Mononuclear cell (primary cell): ENCODE results near the gene MRPL39. TPM values are rescaled to one million over a fixed set of nuclear protein-coding genes. Genes with fewer than 3 reads are reported as not detected.

Source experiments
- H3K27me3 ChIP-seq: 2 replicates; pipeline ENCODE4 v1.6.0; 2011; ENCODE audit warnings: low read length, control low read depth; ENCODE audit not compliant: insufficient read depth
- H3K4me1 ChIP-seq: 2 replicates; pipeline ENCODE4 v1.5.1; 2011; ENCODE audit warnings: mild to moderate bottlenecking, low read length, control low read depth; ENCODE audit not compliant: insufficient read depth
- H3K4me3 ChIP-seq: 2 replicates; pipeline ENCODE4 v1.5.1; 2011; ENCODE audit warnings: mild to moderate bottlenecking, low read length, moderate library complexity
- H3K9me3 ChIP-seq: 2 replicates; pipeline ENCODE4 v1.5.1; 2011; ENCODE audit warnings: low read depth, mild to moderate bottlenecking, control low read depth, low read length
- total RNA-seq: library from RNA; depleted of rRNA; stranded (reverse); fragments of >200 nt; gene quantifications from one replicate; pipeline ENCODE4 v1.2.3, GENCODE V29; 2012

MRPL39 gene
- total RNA-seq, 1 donor: 11.8 TPM

DNA sequence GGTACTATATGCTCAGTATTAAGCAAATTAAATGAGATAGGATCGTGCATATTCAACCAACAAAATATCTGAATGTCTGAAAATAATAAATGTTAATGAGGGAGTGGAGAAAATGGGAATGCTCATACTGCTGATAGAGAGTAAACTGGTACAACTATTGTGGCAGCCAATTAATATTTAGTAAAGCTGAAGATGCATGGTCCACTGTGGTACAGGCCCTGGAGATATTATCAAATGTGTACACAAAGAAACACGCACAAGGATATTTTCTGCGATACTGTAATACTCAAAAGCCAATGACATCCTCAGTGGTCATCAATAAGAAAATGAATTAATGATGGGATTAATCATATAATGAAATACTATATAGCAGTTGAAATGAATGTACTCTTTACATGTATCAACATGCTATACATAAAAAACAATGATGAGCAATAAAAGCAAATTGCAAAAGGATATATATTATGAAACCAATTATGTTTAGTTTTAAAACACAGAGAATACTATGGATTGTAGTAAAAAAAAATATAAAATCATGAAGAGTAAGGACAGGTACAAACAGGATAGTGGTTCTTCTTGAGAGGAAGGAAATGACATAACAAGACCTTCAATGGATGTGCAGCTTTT lies 25.0 kb downstream of the MRPL39 start:
- Histone ChIP-seq H3K27me3 (no peaks in the 10 kb centered on the region), H3K4me3 (no peak overlapping the region), H3K9me3 (no peaks in the 10 kb centered on the region), H3K4me1 (no peaks in the 10 kb centered on the region)

- Histone ChIP-seq H3K4me1 (no peaks in the 10 kb centered on the region), H3K9me3 (no peaks in the 10 kb centered on the region), H3K4me3 (no peak overlapping the region), H3K27me3 (no peaks in the 10 kb centered on the region)
Measured at GRCh38 chr21:25581582-25581981, 25.7 kb downstream of the MRPL39 start.

DNA sequence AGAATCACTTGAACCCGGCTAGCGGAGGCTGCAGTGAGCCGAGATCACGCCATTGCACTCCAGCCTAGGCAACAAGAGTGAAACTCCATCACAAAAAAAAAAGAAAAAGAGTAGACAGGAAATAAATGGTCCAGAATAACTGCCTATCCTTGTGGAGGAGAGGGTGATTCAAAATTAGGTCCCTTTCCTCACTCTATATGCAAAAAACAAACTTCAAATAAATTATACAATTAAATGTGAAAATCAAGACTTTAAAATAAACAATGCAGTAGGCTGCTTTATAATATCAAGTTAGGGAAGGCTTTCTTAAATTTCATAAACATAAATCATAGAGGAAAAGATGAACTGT lies 26.4 kb downstream of the MRPL39 start:
- no peak overlapping the region for H3K4me3 ChIP-seq
- H3K4me1 ChIP-seq: no peaks in the 10 kb centered on the region
- H3K9me3 ChIP-seq: no peaks in the 10 kb centered on the region
- no peaks in the 10 kb centered on the region for H3K27me3 ChIP-seq

DNA sequence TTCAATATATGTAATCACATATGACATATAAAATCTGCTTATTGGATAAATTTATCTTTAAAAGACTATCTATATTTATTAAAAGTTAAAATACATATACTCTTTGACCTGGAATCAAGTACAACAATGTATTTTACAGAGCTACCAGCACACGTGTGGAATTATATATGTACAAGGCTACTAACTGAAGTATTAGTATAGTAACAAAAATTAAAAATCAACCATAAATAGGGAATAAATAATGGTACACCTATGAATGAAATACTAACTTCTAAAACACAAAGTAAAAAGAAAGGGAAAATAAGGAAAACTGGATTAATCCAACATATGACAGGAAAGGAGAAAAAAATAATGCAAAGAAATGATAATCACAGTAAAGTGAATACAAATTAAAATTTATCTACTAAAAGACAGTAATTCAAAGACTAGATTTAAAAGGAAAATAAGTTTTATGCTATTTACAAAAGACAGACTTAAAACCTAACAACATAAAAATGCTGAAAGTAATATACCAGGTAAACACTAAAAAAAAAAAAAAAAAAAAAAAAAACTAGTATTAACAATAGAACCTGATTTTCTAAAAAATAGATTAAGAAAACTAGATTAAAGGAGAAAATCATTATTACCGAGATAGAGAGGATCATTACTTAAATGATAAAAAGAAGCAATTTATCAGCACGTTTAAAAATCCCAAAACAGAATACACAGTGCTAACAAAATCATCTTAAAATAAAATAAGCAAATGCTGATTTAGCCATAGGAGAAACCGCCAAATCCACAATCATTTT lies 27.9 kb downstream of the MRPL39 start:
- Histone ChIP-seq H3K9me3 (no peaks in the 10 kb centered on the region), H3K4me3 (no peak overlapping the region), H3K4me1 (no peaks in the 10 kb centered on the region), H3K27me3 (no peaks in the 10 kb centered on the region)

DNA sequence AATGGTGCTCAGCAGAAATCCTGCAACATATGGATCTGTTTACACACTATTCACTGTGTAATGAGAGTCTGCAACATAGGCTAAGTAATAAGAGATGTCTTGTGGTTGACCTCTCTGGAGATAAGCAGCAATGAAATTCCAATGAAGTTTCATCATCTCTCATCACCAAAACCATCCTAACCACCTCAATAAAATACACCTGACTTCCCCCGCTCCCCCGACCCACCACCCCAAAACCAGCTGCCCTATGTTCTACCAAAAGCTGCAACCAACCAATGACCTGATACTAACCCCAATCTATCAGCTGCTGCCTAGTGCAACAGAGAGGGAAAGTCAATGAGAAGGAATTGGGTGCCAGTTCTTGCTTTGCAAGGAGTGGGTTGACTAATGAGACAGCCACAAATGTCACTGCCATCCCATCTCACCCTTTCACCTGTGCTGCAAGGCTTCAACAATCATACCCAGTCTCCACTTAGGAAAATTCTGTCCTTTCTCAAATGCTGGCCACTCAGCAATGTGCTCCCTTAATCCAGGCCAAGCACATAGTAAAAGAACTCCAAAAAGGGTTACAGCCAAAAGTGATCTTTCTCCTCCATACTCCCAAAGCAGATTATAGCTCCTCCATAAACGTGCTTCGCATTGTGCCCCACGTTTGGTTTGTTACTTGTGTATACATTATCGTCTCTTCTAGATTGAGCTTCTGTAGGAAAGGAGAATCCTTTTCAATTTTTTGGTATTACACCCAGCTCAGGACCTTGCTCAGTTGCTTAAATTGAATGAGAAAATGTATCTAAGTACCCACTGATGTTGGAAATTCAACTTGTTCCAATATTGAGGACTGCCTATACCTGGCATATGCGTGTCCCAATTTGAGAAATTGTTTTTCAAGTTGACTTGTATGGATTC lies 29.0 kb downstream of the MRPL39 start:
- Histone ChIP-seq H3K9me3 (no peaks in the 10 kb centered on the region), H3K4me3 (no peak overlapping the region), H3K4me1 (peaks cover 4% of the 10 kb centered on the region), H3K27me3 (no peaks in the 10 kb centered on the region)

DNA sequence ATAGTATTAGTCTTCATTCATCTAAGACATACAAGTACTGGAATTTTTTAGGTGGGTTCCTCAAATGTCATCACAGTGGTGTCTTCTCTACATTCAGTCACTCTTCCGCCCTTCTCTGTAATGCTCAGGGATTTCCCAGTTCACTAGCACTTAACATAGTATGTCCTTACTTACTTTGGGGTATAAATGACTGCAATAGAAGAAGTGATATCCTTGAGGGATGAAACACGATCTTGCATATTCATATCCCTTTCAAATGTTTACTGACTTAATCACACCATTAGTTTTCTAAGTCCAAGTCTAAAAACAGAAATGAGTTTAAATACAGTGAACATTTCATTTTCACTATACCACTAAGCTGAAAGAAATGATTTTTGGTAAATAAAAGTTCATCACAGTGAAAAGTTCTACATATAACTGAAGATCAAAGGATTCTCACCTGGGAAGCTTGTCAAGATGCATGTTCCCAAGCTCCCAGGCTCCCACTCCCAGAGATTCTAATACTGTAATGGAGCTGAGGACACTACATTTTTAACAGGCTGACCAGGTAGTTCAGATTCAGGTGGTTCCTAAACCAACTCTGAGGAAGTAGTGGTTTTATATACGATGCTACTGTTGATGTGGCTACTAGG lies 29.7 kb downstream of the MRPL39 start:
- Histone ChIP-seq H3K4me3 (no peak overlapping the region), H3K4me1 (peaks cover 4% of the 10 kb centered on the region), H3K9me3 (no peaks in the 10 kb centered on the region), H3K27me3 (no peaks in the 10 kb centered on the region)

DNA sequence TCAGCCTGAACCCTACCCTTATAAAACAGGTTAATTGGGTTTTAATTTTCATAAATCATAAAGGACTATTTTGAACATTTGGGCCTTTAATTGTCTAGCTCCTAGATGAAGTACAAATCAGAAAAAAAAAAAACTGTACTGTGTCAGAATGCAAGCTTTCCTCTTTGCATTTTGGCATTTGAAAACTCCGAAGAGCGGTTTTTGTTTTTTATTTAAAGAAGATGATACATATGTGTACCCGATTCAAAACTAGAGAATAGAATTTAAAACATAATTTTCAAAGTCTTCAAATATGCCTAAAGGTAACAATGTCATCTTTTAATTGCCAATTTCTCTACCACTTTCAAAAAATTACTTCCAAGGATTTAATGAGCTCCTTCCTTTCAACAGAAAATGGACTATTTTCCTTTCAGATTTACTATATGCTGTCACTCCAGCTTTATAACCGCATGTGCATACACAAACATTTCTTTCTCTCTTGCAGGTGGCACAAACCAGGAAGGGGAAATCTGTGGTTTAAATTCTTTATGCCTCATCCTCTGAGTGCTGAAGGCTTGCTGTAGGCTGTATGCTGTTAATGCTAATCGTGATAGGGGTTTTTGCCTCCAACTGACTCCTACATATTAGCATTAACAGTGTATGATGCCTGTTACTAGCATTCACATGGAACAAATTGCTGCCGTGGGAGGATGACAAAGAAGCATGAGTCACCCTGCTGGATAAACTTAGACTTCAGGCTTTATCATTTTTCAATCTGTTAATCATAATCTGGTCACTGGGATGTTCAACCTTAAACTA lies 33.7 kb downstream of the MRPL39 start:
- Histone ChIP-seq H3K9me3 (no peaks in the 10 kb centered on the region), H3K27me3 (no peaks in the 10 kb centered on the region), H3K4me3 (no peak overlapping the region), H3K4me1 (peaks cover 4% of the 10 kb centered on the region)

- H3K4me1 ChIP-seq: peaks cover 8% of the 10 kb centered on the region
Measured at GRCh38 chr21:25572861-25573310, 34.4 kb downstream of the MRPL39 start.

GRCh38 chr21:25571726-25572121 lies 35.6 kb downstream of the MRPL39 start:
- Histone ChIP-seq H3K9me3 (no peaks in the 10 kb centered on the region), H3K27me3 (no peaks in the 10 kb centered on the region), H3K4me3 (no peak overlapping the region), H3K4me1 (peaks cover 8% of the 10 kb centered on the region)

More at GRCh38 chr21:25572861-25573310, 34.4 kb downstream of the MRPL39 start:
- Histone ChIP-seq H3K4me3 (no peak overlapping the region), H3K9me3 (no peaks in the 10 kb centered on the region), H3K27me3 (no peaks in the 10 kb centered on the region)

- no peaks in the 10 kb centered on the region for H3K27me3 ChIP-seq
- H3K4me1 ChIP-seq: peaks cover 8% of the 10 kb centered on the region
- H3K9me3 ChIP-seq: no peaks in the 10 kb centered on the region
- no peak overlapping the region for H3K4me3 ChIP-seq
Measured at GRCh38 chr21:25569711-25570110, 37.6 kb downstream of the MRPL39 start.

- no peak overlapping the region for H3K4me3 ChIP-seq
- peaks cover 12% of the 10 kb centered on the region for H3K4me1 ChIP-seq
- no peaks in the 10 kb centered on the region for H3K27me3 ChIP-seq
- H3K9me3 ChIP-seq: no peaks in the 10 kb centered on the region
Measured at GRCh38 chr21:25569084-25569483, 38.2 kb downstream of the MRPL39 start.

- no peak overlapping the region for H3K4me3 ChIP-seq
- peaks cover 14% of the 10 kb centered on the region for H3K4me1 ChIP-seq
- H3K27me3 ChIP-seq: no peaks in the 10 kb centered on the region
- no peaks in the 10 kb centered on the region for H3K9me3 ChIP-seq
Measured at GRCh38 chr21:25568246-25568645, 39.0 kb downstream of the MRPL39 start.

DNA sequence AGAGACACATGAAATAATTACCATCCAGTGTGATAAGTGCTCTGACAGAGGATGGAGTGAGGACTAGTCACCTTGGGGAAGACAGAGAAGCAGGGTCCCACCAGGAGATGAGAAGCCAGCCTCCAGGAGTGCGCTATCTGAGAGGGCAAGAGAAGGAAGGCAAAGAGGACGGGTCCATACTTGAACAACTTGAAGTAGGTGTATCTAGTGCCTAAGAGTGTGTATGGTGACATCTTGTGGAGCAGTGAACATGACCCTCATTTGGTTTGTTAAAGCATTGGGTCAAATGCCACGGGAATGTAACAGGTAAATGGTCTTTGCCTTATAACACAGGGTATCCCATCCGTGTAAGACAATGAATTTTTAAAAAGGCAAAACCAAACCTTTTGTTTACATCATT lies 39.8 kb downstream of the MRPL39 start:
- Histone ChIP-seq H3K4me1 (peaks cover 22% of the 10 kb centered on the region), H3K27me3 (no peaks in the 10 kb centered on the region), H3K9me3 (no peaks in the 10 kb centered on the region), H3K4me3 (no peak overlapping the region)

DNA sequence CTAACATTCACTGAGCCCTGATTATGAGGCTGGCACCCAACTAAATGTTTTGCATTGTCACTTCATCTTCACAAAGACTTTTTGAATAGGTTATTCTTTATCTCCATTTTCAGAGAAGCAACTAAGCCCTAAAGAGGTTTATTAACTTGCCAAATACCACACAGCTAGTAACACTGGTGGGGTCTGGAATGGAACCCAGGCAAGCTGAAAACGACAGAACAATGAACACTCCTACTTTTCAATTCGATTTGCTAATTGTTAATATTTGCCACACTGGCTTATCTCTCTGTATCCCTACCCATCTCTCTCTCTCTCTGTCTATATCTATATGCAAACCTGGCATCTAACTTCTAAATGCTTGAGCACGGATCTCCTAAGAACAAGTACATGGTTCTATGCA lies 40.6 kb downstream of the MRPL39 start:
- H3K4me3 ChIP-seq: no peak overlapping the region
- no peaks in the 10 kb centered on the region for H3K27me3 ChIP-seq
- no peaks in the 10 kb centered on the region for H3K9me3 ChIP-seq
- peaks cover 26% of the 10 kb centered on the region for H3K4me1 ChIP-seq
